IMR-90 (cell line): ENCODE results near the gene DBNDD2. TPM values are rescaled to one million over a fixed set of nuclear protein-coding genes. Genes with fewer than 3 reads are reported as not detected.

Experiments used
- ATAC-seq: fragments of 200-7000 bp; cut with Tn5 transposase; 2 replicates; pipeline ENCODE4 v1.9.1; 2020; ENCODE audit warnings: low read depth, mild to moderate bottlenecking, moderate library complexity
- BruUV-seq: library from RNA; stranded (reverse); fragments of 400-500 nt; replicated peaks from 2 replicates; lab custom pipeline; 2021; lab: Mats Ljungman, UMichigan
- CTCF ChIA-PET: fragments of 300-600 bp; formaldehyde crosslinking; extraction: SDS; loops from one replicate; lab custom pipeline; 2021; ENCODE audit warnings: antibody characterized with exemption; lab: Yijun Ruan, JAX
- POLR2A ChIA-PET: fragments of 300-600 bp; sonication (Branson Sonifier 250); formaldehyde crosslinking; loops from one replicate; lab custom pipeline; 2022; ENCODE audit warnings: antibody characterized with exemption; ENCODE audit not compliant: unreplicated experiment; lab: Charles Lee
- DNase-seq: peaks from one replicate; pipeline ENCODE4 v3.0.0; 2013
- H2AFZ ChIP-seq: replicated peaks from 2 replicates; pipeline ENCODE3; 2013; ENCODE audit warnings: low read length, mild to moderate bottlenecking; ENCODE audit not compliant: poor library complexity
- H2AK5ac ChIP-seq: 2 replicates; pipeline ENCODE4 v1.6.1; 2013; ENCODE audit warnings: low read depth, low read length, inconsistent platforms
- H2AK9ac ChIP-seq: replicated peaks from 2 replicates; pipeline ENCODE3; 2013; ENCODE audit warnings: mild to moderate bottlenecking, low read depth, low read length, moderate library complexity; ENCODE audit not compliant: poor library complexity
- H2BK120ac ChIP-seq: 2 replicates; pipeline ENCODE4 v1.6.1; 2013; ENCODE audit warnings: low read depth, low read length, inconsistent platforms
- H2BK15ac ChIP-seq: 3 replicates; pipeline ENCODE4 v1.6.1; 2013; ENCODE audit warnings: low read depth, low read length, inconsistent platforms
- H2BK20ac ChIP-seq: 2 replicates; pipeline ENCODE4 v1.6.1; 2013; ENCODE audit warnings: low read depth, mild to moderate bottlenecking, inconsistent platforms, low read length, moderate library complexity
- H2BK5ac ChIP-seq: 2 replicates; pipeline ENCODE4 v1.6.1; 2013; ENCODE audit warnings: mild to moderate bottlenecking, low read depth, low read length, inconsistent platforms; ENCODE audit not compliant: poor library complexity, severe bottlenecking
- H3K14ac ChIP-seq: replicated peaks from 2 replicates; pipeline ENCODE4 v1.6.1; 2013; ENCODE audit warnings: low read depth, low read length, inconsistent platforms
- H3K18ac ChIP-seq: 2 replicates; pipeline ENCODE4 v1.6.1; 2013; ENCODE audit warnings: low read depth, low read length, control low read depth
- H3K23ac ChIP-seq: 2 replicates; pipeline ENCODE4 v1.6.1; 2013; ENCODE audit warnings: low read depth, low read length, inconsistent platforms
- H3K27ac ChIP-seq: 2 replicates; pipeline ENCODE4 v1.5.1; 2013; ENCODE audit warnings: mild to moderate bottlenecking, control low read depth, low read length; ENCODE audit not compliant: insufficient read depth
- H3K27me3 ChIP-seq: 2 replicates; pipeline ENCODE4 v1.6.1; 2013; ENCODE audit warnings: low read length; ENCODE audit not compliant: control insufficient read depth, insufficient read depth
- H3K36me3 ChIP-seq: 2 replicates; pipeline ENCODE4 v1.6.1; 2013; ENCODE audit warnings: low read length, mixed read lengths; ENCODE audit not compliant: control insufficient read depth, insufficient read depth
- H3K4ac ChIP-seq: 2 replicates; pipeline ENCODE4 v1.6.1; 2013; ENCODE audit warnings: low read depth, low read length, inconsistent platforms
- H3K4me1 ChIP-seq: 2 replicates; pipeline ENCODE4 v1.6.1; 2013; ENCODE audit warnings: low read length, mixed read lengths; ENCODE audit not compliant: control insufficient read depth, insufficient read depth
- H3K4me2 ChIP-seq: 2 replicates; pipeline ENCODE4 v1.6.1; 2013; ENCODE audit warnings: low read depth, mild to moderate bottlenecking, control low read depth, low read length, moderate library complexity
- H3K4me3 ChIP-seq: 2 replicates; pipeline ENCODE4 v1.5.1; 2013; ENCODE audit warnings: low read depth, mild to moderate bottlenecking, control low read depth, low read length, moderate library complexity; ENCODE audit not compliant: insufficient read depth
- H3K56ac ChIP-seq: 2 replicates; pipeline ENCODE4 v1.6.1; 2013; ENCODE audit warnings: low read length, inconsistent platforms; ENCODE audit not compliant: insufficient read depth; ENCODE audit errors: extremely low read depth
- H3K79me1 ChIP-seq, 2 experiments: 2 replicates each; pipeline ENCODE4 v1.6.1; 2013; ENCODE audit warnings: low read length in 2 of 2, inconsistent platforms in 1 of 2, low read depth in 1 of 2
- H3K9ac ChIP-seq: 2 replicates; pipeline ENCODE4 v1.6.1; 2013; ENCODE audit warnings: low read depth, low read length, control low read depth
- H3K9me1 ChIP-seq: 2 replicates; pipeline ENCODE4 v1.6.1; 2013; ENCODE audit warnings: low read length, inconsistent platforms; ENCODE audit not compliant: insufficient read depth
- H3K9me3 ChIP-seq: 2 replicates; pipeline ENCODE4 v1.6.1; 2013; ENCODE audit warnings: low read length; ENCODE audit not compliant: control insufficient read depth, insufficient read depth
- H4K20me1 ChIP-seq: 2 replicates; pipeline ENCODE4 v1.6.1; 2013; ENCODE audit warnings: low read length, inconsistent platforms; ENCODE audit not compliant: insufficient read depth
- H4K5ac ChIP-seq: 2 replicates; pipeline ENCODE4 v1.6.1; 2013; ENCODE audit warnings: mild to moderate bottlenecking, low read depth, low read length, control low read depth
- H4K8ac ChIP-seq, 2 experiments: 2 replicates each; pipeline ENCODE4 v1.6.1; 2013; ENCODE audit warnings: low read depth in 2 of 2, low read length in 2 of 2, control low read depth in 1 of 2, inconsistent platforms in 1 of 2
- H4K91ac ChIP-seq: 2 replicates; pipeline ENCODE4 v1.6.1; 2013; ENCODE audit warnings: low read depth, low read length, inconsistent platforms; ENCODE audit not compliant: insufficient read depth
- BHLHE40 ChIP-seq: fragments of 150-350 bp; IDR thresholded peaks from 2 replicates; pipeline ENCODE4 v1.6.1; 2016; ENCODE audit warnings: mild to moderate bottlenecking, low read depth, low read length
- CEBPB ChIP-seq: IDR thresholded peaks from 2 replicates; pipeline ENCODE4 v1.6.1; 2012; ENCODE audit warnings: low read depth, low read length, improper control_type of control experiment
- CHD1 ChIP-seq: IDR thresholded peaks from 2 replicates; pipeline ENCODE4 v1.6.1; 2012; ENCODE audit warnings: low read depth, low read length, improper control_type of control experiment
- CTCF ChIP-seq: conservative IDR thresholded peaks from 2 replicates; pipeline ENCODE4 v1.5.1; 2012; ENCODE audit warnings: mild to moderate bottlenecking, low read depth, low read length, improper control_type of control experiment
- ELK1 ChIP-seq: fragments of 150-350 bp; IDR thresholded peaks from 2 replicates; pipeline ENCODE4 v1.6.1; 2016; ENCODE audit warnings: low read depth, mild to moderate bottlenecking, low read length, moderate library complexity, borderline replicate concordance
- FOS ChIP-seq: fragments of 150-350 bp; IDR thresholded peaks from 2 replicates; pipeline ENCODE4 v1.6.1; 2016; ENCODE audit warnings: low read depth, low read length
- MAFK ChIP-seq: IDR thresholded peaks from 2 replicates; pipeline ENCODE4 v1.6.1; 2012; ENCODE audit warnings: low read depth, low read length, improper control_type of control experiment
- MAZ ChIP-seq: IDR thresholded peaks from 2 replicates; pipeline ENCODE4 v1.6.1; 2012; ENCODE audit warnings: low read depth, mild to moderate bottlenecking, low read length, improper control_type of control experiment, moderate library complexity, borderline replicate concordance
- MXI1 ChIP-seq: IDR thresholded peaks from 2 replicates; pipeline ENCODE4 v1.6.1; 2012; ENCODE audit warnings: low read depth, mild to moderate bottlenecking, low read length, moderate library complexity, borderline replicate concordance
- NFE2L2 ChIP-seq: fragments of 150-350 bp; IDR thresholded peaks from 2 replicates; pipeline ENCODE4 v1.6.1; 2016; ENCODE audit warnings: low read depth, mild to moderate bottlenecking, low read length
- POLR2A ChIP-seq: IDR thresholded peaks from 2 replicates; pipeline ENCODE4 v1.6.1; 2012; ENCODE audit warnings: mild to moderate bottlenecking, low read depth, low read length
- RAD21 ChIP-seq: IDR thresholded peaks from 2 replicates; pipeline ENCODE4 v1.6.1; 2012; ENCODE audit warnings: low read length, improper control_type of control experiment
- RCOR1 ChIP-seq: IDR thresholded peaks from 2 replicates; pipeline ENCODE4 v1.6.1; 2012; ENCODE audit warnings: mild to moderate bottlenecking, low read length, improper control_type of control experiment; ENCODE audit not compliant: insufficient replicate concordance
- RFX5 ChIP-seq: IDR thresholded peaks from 2 replicates; pipeline ENCODE4 v1.8.0; 2012; ENCODE audit warnings: low read depth, mild to moderate bottlenecking, low read length, moderate library complexity
- WGBS, 2 experiments: methylation state at CpG; one replicate each; pipeline versions ENCODE4 v1.1.5 to v1.1.7; 2013; ENCODE audit warnings: missing lambda C conversion rate in 2 of 2; ENCODE audit not compliant: insufficient read length in 1 of 2; ENCODE audit errors: extremely low coverage in 2 of 2; 5-methylcytosine and 5-hydroxymethylcytosine counted together
- dilution Hi-C: fragments of 300-500 bp; cut with HindIII; formaldehyde crosslinking; loops from one replicate; pipeline ENCODE4 v1.14.3; 2018; ENCODE audit warnings: low sequenced_read_pairs; ENCODE audit not compliant: unreplicated experiment
- in situ Hi-C: fragments of 300-500 bp; cut with MboI; formaldehyde crosslinking; loops from 3 replicates; pipeline ENCODE4 v1.14.3; 2019; ENCODE audit warnings: low sequenced_read_pairs, inconsistent platforms, mixed read lengths
- intact Hi-C: fragments of 100-400 bp; cut with micrococcal nuclease; formaldehyde crosslinking; loops from 2 replicates; pipeline ENCODE4 v1.10.0; 2022
- polyA plus RNA-seq, 3 experiments: library from polyadenylated mRNA; depleted of rRNA; stranded (reverse); fragments of >200 nt; gene quantifications; 2 replicates each; pipeline ENCODE4 v1.2.3, GENCODE V29; 2012; ENCODE audit warnings: low replicate concordance in 1 of 3
- total RNA-seq: library from RNA; depleted of rRNA; stranded (reverse); fragments of >200 nt; gene quantifications from 2 replicates; pipeline ENCODE4 v1.2.3, GENCODE V29; 2012
- TF ChIP-seq, protein P1 (sequence below): fragments of 150-350 bp; IDR thresholded peaks from 2 replicates; pipeline ENCODE4 v1.6.1; 2017; ENCODE audit warnings: mild to moderate bottlenecking, antibody characterized with exemption, low read length, low read depth

Gene DBNDD2
- total and polyA plus RNA-seq, 2 of the 4 experiments (the other 2 are of a cell fraction), result 1.3 to 9.3 TPM

DNA sequence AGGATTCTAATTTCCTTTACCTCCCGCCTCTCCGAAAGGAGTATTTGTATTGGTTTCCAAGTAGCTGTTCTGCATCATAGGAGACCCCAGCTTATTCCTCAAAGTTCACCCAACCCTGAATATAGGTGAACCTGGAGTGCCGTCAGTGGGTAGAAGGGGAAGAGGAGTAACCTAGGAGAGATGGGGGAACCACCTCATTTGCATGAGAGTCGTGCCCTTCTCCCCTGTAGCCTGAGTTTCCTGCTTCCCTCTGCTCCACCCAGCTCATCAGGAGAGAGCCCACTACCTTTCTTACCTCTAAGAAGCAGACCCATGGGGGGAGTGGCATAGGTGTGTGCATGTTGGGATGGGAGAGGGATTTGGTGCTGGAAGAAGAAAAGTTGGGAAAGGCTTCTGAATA, 44.1 kb downstream of the DBNDD2 start:
- H3K9me1 ChIP-seq, result no peaks in the 10 kb centered on the region
- no peaks in the 10 kb centered on the region for H3K4me1 ChIP-seq
- H3K56ac ChIP-seq, result no peak overlapping the region
- peaks cover 8% of the 10 kb centered on the region for H3K27me3 ChIP-seq
- no peak overlapping the region for H2AK5ac ChIP-seq
- no CpG with 5 or more reads among the region's 4 CpGs for WGBS, 2 experiments
- H4K20me1 ChIP-seq, result no peaks in the 10 kb centered on the region
- H2BK20ac ChIP-seq, result no peak overlapping the region
- POLR2A ChIA-PET, result no interaction called here
- no peak overlapping the region for H3K4me2 ChIP-seq
- DNase-seq, result no peak
- in situ Hi-C loops, result no loop called here
- no peaks in the 10 kb centered on the region for H3K79me1 ChIP-seq
- dilution Hi-C loops, result no loop called here
- no TSS peak for BruUV-seq
- no peak overlapping the region for H2BK5ac ChIP-seq
- no peak overlapping the region for H4K5ac ChIP-seq
- no peak for ATAC-seq
- H3K18ac ChIP-seq, result no peak overlapping the region
- no peak overlapping the region for H3K4ac ChIP-seq
- no peak overlapping the region for H2BK120ac ChIP-seq
- no peak overlapping the region for H3K23ac ChIP-seq
- intact Hi-C loops, result no loop called here
- CTCF ChIA-PET, result interaction anchor here (1.4 kb wide), 1 partner anchor 319 kb away, joined by 8 read pairs; no protein-coding TSS in a partner anchor
- H2AK9ac ChIP-seq, result no peak overlapping the region
- no peak overlapping the region for H3K27ac ChIP-seq
- H2AFZ ChIP-seq, result no peak overlapping the region
- H3K9ac ChIP-seq, result no peak overlapping the region
- H3K9me3 ChIP-seq, result no peaks in the 10 kb centered on the region
- no peak overlapping the region for H3K14ac ChIP-seq
- no peak overlapping the region for H2BK15ac ChIP-seq
- no peaks in the 10 kb centered on the region for H3K36me3 ChIP-seq
- H4K8ac ChIP-seq, result no peak overlapping the region
- no peak overlapping the region for H4K91ac ChIP-seq
- no peak for TF ChIP-seq RFX5
- TF ChIP-seq ELK1, result no peak
- TF ChIP-seq MXI1, result no peak
- TF ChIP-seq NFE2L2, result no peak
- no peak for TF ChIP-seq CTCF
- no peak for TF ChIP-seq RAD21
- TF ChIP-seq MAFK, result no peak
- TF ChIP-seq, protein P1, sequence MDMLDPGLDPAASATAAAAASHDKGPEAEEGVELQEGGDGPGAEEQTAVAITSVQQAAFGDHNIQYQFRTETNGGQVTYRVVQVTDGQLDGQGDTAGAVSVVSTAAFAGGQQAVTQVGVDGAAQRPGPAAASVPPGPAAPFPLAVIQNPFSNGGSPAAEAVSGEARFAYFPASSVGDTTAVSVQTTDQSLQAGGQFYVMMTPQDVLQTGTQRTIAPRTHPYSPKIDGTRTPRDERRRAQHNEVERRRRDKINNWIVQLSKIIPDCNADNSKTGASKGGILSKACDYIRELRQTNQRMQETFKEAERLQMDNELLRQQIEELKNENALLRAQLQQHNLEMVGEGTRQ, result no peak
- no peak for TF ChIP-seq BHLHE40
- TF ChIP-seq FOS, result no peak
- no peak for TF ChIP-seq RCOR1
- no peak for TF ChIP-seq POLR2A
- TF ChIP-seq CHD1, result no peak
- TF ChIP-seq MAZ, result no peak
- no peak for TF ChIP-seq CEBPB
- H3K4me3 ChIP-seq, result no peak overlapping the region
